ENCODE data around the gene UTP25. TPM values are rescaled to one million over a fixed set of nuclear protein-coding genes. Genes with fewer than 3 reads are reported as not detected.

UTP25 gene
- total RNA-seq, 4 donors from 2014 or later, result 3.9 to 4.6 (median 4.2) TPM

GRCh38 chr1:209831615-209832014 lies 3.8 kb downstream of the UTP25 start:
- Histone ChIP-seq H3K27me3 (no peaks in the 10 kb centered on the region), H3K27ac (no peak overlapping the region), H3K4me1 (peaks cover 6 to 8% of the 10 kb centered on the region in 2 donors), H3K9me3 (no peaks in the 10 kb centered on the region), H3K36me3 (peaks cover 0 to 59% of the 10 kb centered on the region in 2 donors), H3K4me3 (no peak overlapping the region)
- ATAC-seq, result no peak
- TF ChIP-seq CTCF (IDR thresholded peaks at IDR 0.05 in 4 of 5, conservative IDR thresholded peaks at IDR 0.05 in 1 of 5), result no peak
- TF ChIP-seq POLR2A (IDR thresholded peaks at IDR 0.05), result no peak
- in situ Hi-C loops (cut with MboI; ENCODE audit: low sequenced_read_pairs in 4 of 4), result no loop called here
- intact Hi-C loops (cut with DNase I; ENCODE audit: low total_unique reads), result no loop called here
- DNase-seq, result no peak

- intact Hi-C loops (cut with DNase I; ENCODE audit: low total_unique reads), result no loop called here
- no peak for ATAC-seq
These were observed 8.1 kb downstream of the UTP25 start for GRCh38 chr1:209835782-209836298.

DNA sequence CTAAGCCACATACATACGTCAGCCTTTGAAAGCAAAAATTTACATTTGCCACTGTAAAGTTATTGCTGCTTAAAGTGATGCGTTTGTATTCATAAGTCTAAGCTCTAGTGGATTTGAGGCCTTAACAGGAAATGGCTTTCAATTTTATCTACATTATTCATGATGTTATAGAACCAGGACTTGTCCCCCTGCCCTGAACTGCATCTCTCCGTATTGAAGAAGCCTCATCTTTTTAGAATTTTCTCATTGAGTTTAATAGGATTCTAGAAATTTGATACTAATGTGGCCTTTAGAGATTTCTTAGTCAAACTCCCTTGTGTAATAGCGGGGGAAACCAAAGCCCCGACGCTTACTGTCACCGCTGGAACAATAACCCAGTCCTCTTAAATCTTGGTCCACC lies 9.9 kb downstream of the UTP25 start:
- H3K4me1 ChIP-seq, result no peaks in the 10 kb centered on the region

More at GRCh38 chr1:209835782-209836298, 8.1 kb downstream of the UTP25 start:
- H3K4me1 ChIP-seq, result no peaks in the 10 kb centered on the region
- no peak overlapping the region for H3K4me3 ChIP-seq
- peaks cover 0 to 91% of the 10 kb centered on the region in 2 donors for H3K36me3 ChIP-seq
- no peaks in the 10 kb centered on the region for H3K9me3 ChIP-seq
- in situ Hi-C loops (cut with MboI; ENCODE audit: low sequenced_read_pairs in 4 of 4), result no loop called here
- DNase-seq, result no peak
- H3K27ac ChIP-seq, result no peak overlapping the region
- TF ChIP-seq POLR2A (IDR thresholded peaks at IDR 0.05), result no peak
- TF ChIP-seq CTCF (IDR thresholded peaks at IDR 0.05 in 4 of 5, conservative IDR thresholded peaks at IDR 0.05 in 1 of 5), result no peak
- H3K27me3 ChIP-seq, result no peaks in the 10 kb centered on the region

GRCh38 chr1:209838537-209838936 lies 10.8 kb downstream of the UTP25 start:
- in situ Hi-C loops (cut with MboI; ENCODE audit: low sequenced_read_pairs in 4 of 4), result no loop called here
- H3K36me3 ChIP-seq, result peaks cover 0 to 91% of the 10 kb centered on the region in 2 donors
- no peaks in the 10 kb centered on the region for H3K27me3 ChIP-seq
- peak overlapping the region in 1 of 4 donors; percentile 61 for H3K27ac ChIP-seq
- no peak overlapping the region for H3K4me3 ChIP-seq
- DNase-seq (no peak), ATAC-seq (no peak)
- TF ChIP-seq CTCF (IDR thresholded peaks at IDR 0.05 in 4 of 5, conservative IDR thresholded peaks at IDR 0.05 in 1 of 5) (no peak), POLR2A (IDR thresholded peaks at IDR 0.05) (no peak)
- H3K9me3 ChIP-seq, result no peaks in the 10 kb centered on the region
- intact Hi-C loops (cut with DNase I; ENCODE audit: low total_unique reads), result no loop called here
- no peaks in the 10 kb centered on the region for H3K4me1 ChIP-seq

More for the DNA sequence above, 9.9 kb downstream of the UTP25 start:
- H3K9me3 ChIP-seq, result no peaks in the 10 kb centered on the region
- TF ChIP-seq POLR2A (IDR thresholded peaks at IDR 0.05) (no peak), CTCF (IDR thresholded peaks at IDR 0.05 in 4 of 5, conservative IDR thresholded peaks at IDR 0.05 in 1 of 5) (no peak)
- H3K27me3 ChIP-seq, result no peaks in the 10 kb centered on the region
- in situ Hi-C loops (cut with MboI; ENCODE audit: low sequenced_read_pairs in 4 of 4), result no loop called here
- intact Hi-C loops (cut with DNase I; ENCODE audit: low total_unique reads), result no loop called here
- ATAC-seq, result no peak
- peaks cover 0 to 91% of the 10 kb centered on the region in 2 donors for H3K36me3 ChIP-seq
- no peak overlapping the region for H3K4me3 ChIP-seq
- DNase-seq, result no peak
- H3K27ac ChIP-seq, result no peak overlapping the region
